ENCODE data around the gene NUTM1.

DNA sequence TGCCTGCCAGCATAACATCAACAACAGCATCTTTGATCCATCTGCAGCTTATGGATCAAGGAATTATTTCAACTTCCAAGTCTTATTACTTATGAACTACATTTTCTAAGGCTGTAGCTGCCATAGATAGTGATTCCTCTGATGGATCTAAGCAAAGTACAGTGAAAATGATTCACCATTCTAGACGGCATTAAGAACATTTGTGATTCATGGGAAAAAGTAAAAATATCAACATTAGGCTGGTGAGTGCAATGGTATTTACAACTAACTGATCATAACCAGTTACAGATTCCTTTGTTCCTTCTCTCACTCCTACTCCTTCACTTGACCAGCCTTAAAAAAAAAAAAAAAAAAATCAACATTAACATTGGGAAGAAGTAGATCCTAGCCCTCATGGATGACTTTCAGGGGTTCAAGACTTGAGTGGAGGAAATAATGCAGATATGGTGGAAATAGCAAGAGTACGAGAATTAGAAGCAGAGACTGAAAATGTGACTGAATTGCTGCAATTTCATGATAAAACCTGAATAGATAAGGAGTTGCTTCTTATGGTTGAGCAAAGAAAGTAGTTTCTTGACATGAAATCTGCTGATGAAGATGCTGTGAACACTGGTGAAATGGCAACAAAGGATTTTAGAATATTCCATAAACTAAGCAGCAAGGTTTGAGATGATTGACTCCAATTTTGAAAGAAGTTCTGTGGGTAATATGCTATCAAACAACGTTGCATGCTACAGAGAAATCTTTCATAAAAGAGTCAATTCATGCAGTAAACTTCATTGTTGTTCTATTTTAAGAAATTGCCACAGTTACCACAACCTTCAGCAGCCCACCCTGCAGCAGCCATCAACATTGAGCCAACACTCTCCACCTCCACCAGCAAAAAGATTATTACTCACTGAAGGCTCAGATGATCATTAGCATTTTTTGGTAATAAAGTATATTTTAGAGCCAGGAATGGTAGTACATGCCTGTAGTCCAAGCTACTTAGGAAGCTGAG is 28.3 kb upstream of the NUTM1 start:
- TF ChIP-seq, protein P1, sequence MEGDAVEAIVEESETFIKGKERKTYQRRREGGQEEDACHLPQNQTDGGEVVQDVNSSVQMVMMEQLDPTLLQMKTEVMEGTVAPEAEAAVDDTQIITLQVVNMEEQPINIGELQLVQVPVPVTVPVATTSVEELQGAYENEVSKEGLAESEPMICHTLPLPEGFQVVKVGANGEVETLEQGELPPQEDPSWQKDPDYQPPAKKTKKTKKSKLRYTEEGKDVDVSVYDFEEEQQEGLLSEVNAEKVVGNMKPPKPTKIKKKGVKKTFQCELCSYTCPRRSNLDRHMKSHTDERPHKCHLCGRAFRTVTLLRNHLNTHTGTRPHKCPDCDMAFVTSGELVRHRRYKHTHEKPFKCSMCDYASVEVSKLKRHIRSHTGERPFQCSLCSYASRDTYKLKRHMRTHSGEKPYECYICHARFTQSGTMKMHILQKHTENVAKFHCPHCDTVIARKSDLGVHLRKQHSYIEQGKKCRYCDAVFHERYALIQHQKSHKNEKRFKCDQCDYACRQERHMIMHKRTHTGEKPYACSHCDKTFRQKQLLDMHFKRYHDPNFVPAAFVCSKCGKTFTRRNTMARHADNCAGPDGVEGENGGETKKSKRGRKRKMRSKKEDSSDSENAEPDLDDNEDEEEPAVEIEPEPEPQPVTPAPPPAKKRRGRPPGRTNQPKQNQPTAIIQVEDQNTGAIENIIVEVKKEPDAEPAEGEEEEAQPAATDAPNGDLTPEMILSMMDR (IDR thresholded peaks at IDR 0.05 in 8 of 11, conservative IDR thresholded peaks at IDR 0.05 in 3 of 11) = no peak
- TF ChIP-seq POLR2A (IDR thresholded peaks at IDR 0.05) = no peak

Data from spleen (tissue), 7 donors.